ENCODE results near the gene MICAL3.
"Not testable (repeated sequence)": the region's sequence is repeated elsewhere in the genome, so short reads cannot be mapped to it uniquely, and the experiment has no call there.

The MICAL3 gene

DNA sequence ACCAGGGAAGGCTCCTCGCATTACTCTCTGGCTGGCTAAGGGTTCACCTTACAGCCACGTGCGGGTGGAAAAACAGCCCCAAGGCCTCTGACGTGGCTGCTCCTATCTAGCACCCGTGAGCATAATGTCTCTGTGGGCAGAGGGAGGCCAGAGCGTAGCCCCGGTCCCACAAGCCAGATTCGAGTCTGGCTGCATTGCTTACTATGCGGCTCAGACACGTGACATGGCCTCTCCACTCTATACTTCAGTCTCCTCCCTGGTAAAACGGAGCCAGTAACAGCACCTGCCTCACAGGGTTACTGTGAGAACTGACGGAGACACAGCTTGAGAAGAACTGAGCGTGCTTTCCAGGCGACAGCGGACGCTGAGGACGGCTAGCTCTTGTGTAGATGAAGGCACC lies 144.3 kb downstream of the MICAL3 start:
- Histone ChIP-seq H3K27me3 (replicated peaks) (no peaks in the 10 kb centered on the region), H3K27ac (no peak overlapping the region), H3K4me3 (ENCODE audit: low read depth, low read length) (no peak overlapping the region), H3K36me3 (replicated peaks) (peaks cover 2% of the 10 kb centered on the region)
- TF ChIP-seq CTCF (IDR thresholded peaks at IDR 0.05; ENCODE audit: low read depth, low read length, missing control alignments): no peak
- in situ Hi-C loops (cut with HindIII; ENCODE audit: low pct_ligation_motif_present, low sequenced_read_pairs): no loop called here
- no peak for DNase-seq

GRCh38 chr22:17878941-17879340 lies 145.4 kb downstream of the MICAL3 start:
- Histone ChIP-seq H3K27me3 (replicated peaks) (no peaks in the 10 kb centered on the region), H3K27ac (no peak overlapping the region), H3K36me3 (replicated peaks) (peaks cover 2% of the 10 kb centered on the region), H3K4me3 (ENCODE audit: low read depth, low read length) (no peak overlapping the region)
- in situ Hi-C loops (cut with HindIII; ENCODE audit: low pct_ligation_motif_present, low sequenced_read_pairs): no loop called here
- TF ChIP-seq CTCF (IDR thresholded peaks at IDR 0.05; ENCODE audit: low read depth, low read length, missing control alignments): no peak
- no peak for DNase-seq

DNA sequence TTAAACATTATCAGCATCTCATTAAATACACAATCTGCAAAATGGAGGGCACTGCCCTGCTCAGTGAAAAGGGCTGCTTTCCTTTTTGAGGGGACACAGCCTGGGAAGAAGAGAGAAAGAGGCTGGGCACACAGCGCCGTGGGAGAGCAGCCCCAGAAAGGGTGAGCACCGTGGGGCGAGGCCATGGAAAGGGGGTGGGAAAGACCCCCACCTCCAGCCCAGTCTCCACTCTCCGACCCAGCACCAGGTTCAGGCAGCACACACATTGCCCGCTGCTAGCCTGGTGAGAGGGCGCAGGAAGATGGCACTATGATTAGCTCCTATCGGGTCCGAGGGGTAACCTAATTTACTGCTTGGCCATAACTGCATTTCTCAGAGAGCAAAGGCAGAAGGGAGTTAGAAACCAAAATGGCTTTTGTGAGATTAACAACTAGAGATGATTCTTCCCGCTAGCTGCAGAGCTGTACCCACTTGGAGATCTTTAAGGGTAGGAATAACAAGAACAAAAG lies 146.1 kb downstream of the MICAL3 start:
- Histone ChIP-seq H3K36me3 (replicated peaks) (peaks cover 2% of the 10 kb centered on the region), H3K27me3 (replicated peaks) (no peaks in the 10 kb centered on the region), H3K27ac (no peak overlapping the region), H3K4me3 (ENCODE audit: low read depth, low read length) (no peak overlapping the region)
- DNase-seq: no peak
- in situ Hi-C loops (cut with HindIII; ENCODE audit: low pct_ligation_motif_present, low sequenced_read_pairs): no loop called here
- no peak for TF ChIP-seq CTCF (IDR thresholded peaks at IDR 0.05; ENCODE audit: low read depth, low read length, missing control alignments)

- H3K27ac ChIP-seq; H3K4me3 ChIP-seq (ENCODE audit: low read depth, low read length); H3K36me3 ChIP-seq (replicated peaks); H3K27me3 ChIP-seq (replicated peaks); in situ Hi-C loops (cut with HindIII; ENCODE audit: low pct_ligation_motif_present, low sequenced_read_pairs); DNase-seq: not testable (repeated sequence)
These were observed 147.2 kb downstream of the MICAL3 start for GRCh38 chr22:17876878-17877855.

- peak; percentile 19 for TF ChIP-seq CTCF (IDR thresholded peaks at IDR 0.05; ENCODE audit: low read depth, low read length, missing control alignments)
- in situ Hi-C loops (cut with HindIII; ENCODE audit: low pct_ligation_motif_present, low sequenced_read_pairs): no loop called here
- Histone ChIP-seq H3K4me3 (ENCODE audit: low read depth, low read length) (no peak overlapping the region), H3K27ac (no peak overlapping the region), H3K27me3 (replicated peaks) (no peaks in the 10 kb centered on the region), H3K36me3 (replicated peaks) (peaks cover 9% of the 10 kb centered on the region)
- no peak for DNase-seq
These were observed 148.0 kb downstream of the MICAL3 start for GRCh38 chr22:17876306-17876831.

GRCh38 chr22:17875631-17876030 lies 148.7 kb downstream of the MICAL3 start:
- H3K27ac ChIP-seq: no peak overlapping the region
- in situ Hi-C loops (cut with HindIII; ENCODE audit: low pct_ligation_motif_present, low sequenced_read_pairs): no loop called here
- H3K4me3 ChIP-seq (ENCODE audit: low read depth, low read length): no peak overlapping the region
- no peak for DNase-seq
- no peaks in the 10 kb centered on the region for H3K27me3 ChIP-seq (replicated peaks)
- peaks cover 9% of the 10 kb centered on the region for H3K36me3 ChIP-seq (replicated peaks)
- no peak for TF ChIP-seq CTCF (IDR thresholded peaks at IDR 0.05; ENCODE audit: low read depth, low read length, missing control alignments)
